Suppressor macrophage treated with lipopolysaccharide for 1 hour (primary cell): Measurements from ENCODE around the gene R3HDM2.

Source experiments
- DNase-seq, 3 donors: peaks; one replicate each; pipeline ENCODE4 v3.0.0-alpha.2; 2020 to 2022

Gene R3HDM2

GRCh38 chr12:57224973-57225679 is 205.7 kb downstream of the R3HDM2 start:
- peak; percentile 83 to 95 (median 92) for DNase-seq

- no peak for DNase-seq
Measured at GRCh38 chr12:57224278-57224972, 206.4 kb downstream of the R3HDM2 start.

- no peak for DNase-seq
Measured at GRCh38 chr12:57223191-57224165, 207.4 kb downstream of the R3HDM2 start.

- DNase-seq = no peak
Measured at GRCh38 chr12:57222286-57223190, 208.3 kb downstream of the R3HDM2 start.

GRCh38 chr12:57221169-57221917 is 209.5 kb downstream of the R3HDM2 start:
- DNase-seq = no peak

GRCh38 chr12:57220770-57221168 is 210.1 kb downstream of the R3HDM2 start:
- no peak for DNase-seq

- no peak for DNase-seq
Measured at GRCh38 chr12:57219993-57220754, 210.7 kb downstream of the R3HDM2 start.

- DNase-seq = no peak
Measured at GRCh38 chr12:57219205-57219992, 211.4 kb downstream of the R3HDM2 start.

GRCh38 chr12:57218030-57218853 is 212.6 kb downstream of the R3HDM2 start:
- no peak for DNase-seq

GRCh38 chr12:57216921-57217879 is 213.6 kb downstream of the R3HDM2 start:
- DNase-seq = no peak

GRCh38 chr12:57216014-57216911 is 214.6 kb downstream of the R3HDM2 start, which contains the start of gene NXPH4:
Gene NXPH4, plus strand, starts transcription at chr12:57216794. Its CDS starts 176 bp downstream, at chr12:57216970.
- DNase-seq = peak in 2 of 3 donors; percentile 29 to 67

- no peak for DNase-seq
Measured at GRCh38 chr12:57215668-57216013, 215.2 kb downstream of the R3HDM2 start.

GRCh38 chr12:57215065-57215464 is 215.8 kb downstream of the R3HDM2 start:
- no peak for DNase-seq

- DNase-seq = peak; percentile 63 to 77 (median 69)
Measured at GRCh38 chr12:57214398-57214781, 216.5 kb downstream of the R3HDM2 start.

- no peak for DNase-seq
Measured at GRCh38 chr12:57213763-57214397, 217.0 kb downstream of the R3HDM2 start.
